Measurements from ENCODE around the gene IKZF2. TPM values are rescaled to one million over a fixed set of nuclear protein-coding genes. Genes with fewer than 3 reads are reported as not detected.

Gene IKZF2
- total and polyA plus RNA-seq, 10 of the 15 experiments (the other 5 are each of a cell fraction or from before 2014, with no cell fraction given): 15.2 to 266 (median 87.2) TPM

- ATAC-seq (peak; percentile 96), DNase-seq (ENCODE audit: low read depth, low spot score) (peak; percentile 48), FAIRE-seq (peak; percentile 84)
- Histone ChIP-seq H2AFZ (ENCODE audit: control insufficient read depth, low read depth, low read length) (peak overlapping the region; percentile 41), H3K4me3 (no peak overlapping the region), H3K9me3 (replicated peaks; ENCODE audit: control insufficient read depth, insufficient read depth, low read length) (peaks cover 3% of the 10 kb centered on the region), H3K9ac (ENCODE audit: control insufficient read depth, insufficient read depth, low read length) (no peak overlapping the region), H3K27ac (ENCODE audit: control insufficient read depth, insufficient read depth) (peak overlapping the region; percentile 13; the same call in 1 of the 2 replicates), H3K79me2 (ENCODE audit: control insufficient read depth, insufficient read depth, low read length) (no peaks in the 10 kb centered on the region), H4K20me1 (ENCODE audit: control insufficient read depth, insufficient read depth) (no peaks in the 10 kb centered on the region), H3K27me3 (replicated peaks in 1 of 2; ENCODE audit: control insufficient read depth in 2 of 2, insufficient read depth in 2 of 2, low read length in 1 of 2) (no peaks in the 10 kb centered on the region), H3K4me1 (ENCODE audit: control insufficient read depth, insufficient read depth, low read length) (peaks cover 13% of the 10 kb centered on the region), H3K36me3 (ENCODE audit: control insufficient read depth in 2 of 2, insufficient read depth in 2 of 2, low read length in 1 of 2) (no peaks in the 10 kb centered on the region), H3K4me2 (ENCODE audit: control insufficient read depth, insufficient read depth) (peak overlapping the region; percentile 71)
- WGBS (ENCODE audit: insufficient coverage, insufficient replicate concordance, low lambda C conversion rate, missing lambda C conversion rate): 0% methylated on average over 3 of the region's 3 CpGs
- RAD21 ChIA-PET (ENCODE audit: unreplicated experiment): interaction anchor here (0.9 to 2.9 kb wide), 14 partner anchors 10 to 54 kb away, joined by 3 to 15 read pairs (median 5); no protein-coding TSS in a partner anchor
- no TSS peak for BruUV-seq (replicated peaks)
- CTCF ChIA-PET: interaction anchor here (0.6 to 2.4 kb wide), 12 partner anchors 10 to 498 kb away, joined by 3 to 10 read pairs (median 4); no protein-coding TSS in a partner anchor
- in situ Hi-C loops (cut with MboI) (no loop called here), intact Hi-C loops (cut with micrococcal nuclease; ENCODE audit: unreplicated experiment) (loop anchor here (5.0 kb wide), 1 partner anchor 47 kb away; no protein-coding TSS in a partner anchor)
- SMC1A ChIA-PET (ENCODE audit: uncharacterized antibody, unreplicated experiment): interaction anchor here (0.7 to 3.9 kb wide), 26 partner anchors 9 to 57 kb away, joined by 3 to 29 read pairs (median 4); partner anchors contain the start of gene IKZF2
- POLR2A ChIA-PET: interaction anchor here (1.0 to 2.9 kb wide), 9 partner anchors 11 to 48 kb away, joined by 3 to 14 read pairs (median 3); partner anchors contain the start of gene IKZF2
- no peak for TF ChIP-seq RCOR1 (conservative IDR thresholded peaks at IDR 0.05; ENCODE audit: low read depth, low read length)
- no peak for TF ChIP-seq YBX1 (IDR thresholded peaks at IDR 0.05)
- peak; percentile 61 for TF ChIP-seq NFIC (IDR thresholded peaks at IDR 0.05; ENCODE audit: low read depth, low read length)
- TF ChIP-seq TCF7 (IDR thresholded peaks at IDR 0.05; ENCODE audit: borderline replicate concordance): no peak
- no peak for TF ChIP-seq IRF5 (IDR thresholded peaks at IDR 0.05; ENCODE audit: borderline replicate concordance)
- TF ChIP-seq ZNF687 (IDR thresholded peaks at IDR 0.05): no peak
- TF ChIP-seq USF1 (IDR thresholded peaks at IDR 0.05; ENCODE audit: borderline replicate concordance, extremely low read length, insufficient read depth, low read depth, low read length): no peak
- TF ChIP-seq HDGF (IDR thresholded peaks at IDR 0.05): no peak
- TF ChIP-seq SIN3A (IDR thresholded peaks at IDR 0.05; ENCODE audit: low read depth, low read length): no peak
- TF ChIP-seq EP300 (IDR thresholded peaks at IDR 0.05; ENCODE audit: borderline replicate concordance in 1 of 2, control insufficient read depth in 1 of 2, low read depth in 2 of 2, low read length in 2 of 2): no peak
- TF ChIP-seq RBBP5 (conservative IDR thresholded peaks at IDR 0.05): no peak
- TF ChIP-seq POLR2AphosphoS2 (IDR thresholded peaks at IDR 0.05; ENCODE audit: low read depth, low read length): no peak
- TF ChIP-seq BACH1 (IDR thresholded peaks at IDR 0.05; ENCODE audit: borderline replicate concordance): no peak
- TF ChIP-seq ATF3 (IDR thresholded peaks at IDR 0.05; ENCODE audit: borderline replicate concordance, extremely low read depth, low read depth, low read length): no peak
- peak; percentile 41; the same call in 1 of the 2 replicates for TF ChIP-seq EED (IDR thresholded peaks at IDR 0.05; ENCODE audit: low read depth)
These were observed 33.9 kb upstream of the IKZF2 start for GRCh38 chr2:213185147-213185822.

Measured in GM12878 (cell line).